ENCODE measurements around the gene GBE1. TPM values are rescaled to one million over a fixed set of nuclear protein-coding genes. Genes with fewer than 3 reads are reported as not detected.

The GBE1 gene
- total and polyA plus RNA-seq, 9 of the 15 experiments (the other 6 are each of a cell fraction or from before 2014, with no cell fraction given) = 7.9 to 25.6 (median 13.1) TPM

GRCh38 chr3:81470524-81471278 is 290.7 kb downstream of the GBE1 start:
- Histone ChIP-seq H3K27me3 (ENCODE audit: control insufficient read depth in 2 of 2, insufficient read depth in 2 of 2, low read length in 2 of 2) (no peaks in the 10 kb centered on the region), H3K4me3 (no peak overlapping the region), H3K4me2 (ENCODE audit: insufficient read depth, low read length) (no peak overlapping the region), H2AFZ (ENCODE audit: low read depth, low read length) (no peak overlapping the region), H4K20me1 (replicated peaks; ENCODE audit: control insufficient read depth, insufficient read depth, low read length) (no peaks in the 10 kb centered on the region), H3K4me1 (replicated peaks in 1 of 2; ENCODE audit: control insufficient read depth in 2 of 2, insufficient read depth in 2 of 2, low read length in 2 of 2) (no peaks in the 10 kb centered on the region), H3K9me3 (replicated peaks; ENCODE audit: control insufficient read depth, insufficient read depth, low read depth, low read length) (no peaks in the 10 kb centered on the region), H3K36me3 (ENCODE audit: control insufficient read depth, insufficient read depth, low read length) (no peaks in the 10 kb centered on the region), H3K9ac (ENCODE audit: insufficient read depth in 1 of 2, low read depth in 2 of 2, low read length in 2 of 2) (no peak overlapping the region), H3K27ac (ENCODE audit: extremely low read depth, low read depth, low read length) (no peak overlapping the region), H3K9me1 (ENCODE audit: control insufficient read depth, insufficient read depth, low read length) (no peaks in the 10 kb centered on the region), H3K79me2 (ENCODE audit: control insufficient read depth, insufficient read depth, low read length) (no peaks in the 10 kb centered on the region)
- 0% methylated on average over 3 of the region's 3 CpGs for WGBS (ENCODE audit: insufficient coverage, low coverage, missing lambda C conversion rate)
- TF ChIP-seq NFE2 (IDR thresholded peaks at IDR 0.05; ENCODE audit: low read depth) (no peak), HSF4 (CRISPR knock-in tag; IDR thresholded peaks at IDR 0.05; ENCODE audit: borderline replicate concordance) (no peak), PHB (CRISPR knock-in tag; IDR thresholded peaks at IDR 0.05) (no peak), WHSC1 (IDR thresholded peaks at IDR 0.05; ENCODE audit: low read length) (no peak), KLF13 (tag; IDR thresholded peaks at IDR 0.05; ENCODE audit: borderline replicate concordance, low read depth) (no peak)
- no TSS peak for BruUV-seq (replicated peaks)
- in situ Hi-C loops (cut with MboI) (no loop called here), intact Hi-C loops (cut with micrococcal nuclease) (no loop called here)
- DNase-seq (ENCODE audit: extremely low read depth in 1 of 4, low spot score in 3 of 4) (no peak), FAIRE-seq (no peak), ATAC-seq (no peak)
- POLR2A ChIA-PET = no interaction called here
- CTCF ChIA-PET (ENCODE audit: low intra/inter-chr PET ratio) = no interaction called here

- Histone ChIP-seq H3K27ac (ENCODE audit: extremely low read depth, low read depth, low read length) (no peak overlapping the region), H3K79me2 (ENCODE audit: control insufficient read depth, insufficient read depth, low read length) (no peaks in the 10 kb centered on the region), H3K4me1 (replicated peaks in 1 of 2; ENCODE audit: control insufficient read depth in 2 of 2, insufficient read depth in 2 of 2, low read length in 2 of 2) (no peaks in the 10 kb centered on the region), H3K9ac (ENCODE audit: insufficient read depth in 1 of 2, low read depth in 2 of 2, low read length in 2 of 2) (no peak overlapping the region), H3K4me2 (ENCODE audit: insufficient read depth, low read length) (no peak overlapping the region), H2AFZ (ENCODE audit: low read depth, low read length) (no peak overlapping the region), H3K27me3 (ENCODE audit: control insufficient read depth in 2 of 2, insufficient read depth in 2 of 2, low read length in 2 of 2) (no peaks in the 10 kb centered on the region), H3K9me1 (ENCODE audit: control insufficient read depth, insufficient read depth, low read length) (no peaks in the 10 kb centered on the region), H3K9me3 (replicated peaks; ENCODE audit: control insufficient read depth, insufficient read depth, low read depth, low read length) (no peaks in the 10 kb centered on the region), H4K20me1 (replicated peaks; ENCODE audit: control insufficient read depth, insufficient read depth, low read length) (no peaks in the 10 kb centered on the region), H3K36me3 (ENCODE audit: control insufficient read depth, insufficient read depth, low read length) (no peaks in the 10 kb centered on the region), H3K4me3 (no peak overlapping the region)
- CTCF ChIA-PET (ENCODE audit: low intra/inter-chr PET ratio) = no interaction called here
- no peak for FAIRE-seq
- ATAC-seq = no peak
- no peak for DNase-seq (ENCODE audit: extremely low read depth in 1 of 4, low spot score in 3 of 4)
- POLR2A ChIA-PET = no interaction called here
- in situ Hi-C loops (cut with MboI) = no loop called here
- intact Hi-C loops (cut with micrococcal nuclease) = no loop called here
- no TSS peak for BruUV-seq (replicated peaks)
- 0% methylated on average over 3 of the region's 3 CpGs for WGBS (ENCODE audit: insufficient coverage, low coverage, missing lambda C conversion rate)
- TF ChIP-seq IRF9 (tag; IDR thresholded peaks at IDR 0.05) (no peak), TEAD4 (IDR thresholded peaks at IDR 0.05; ENCODE audit: low read length) (no peak), TEAD4 (CRISPR knock-in tag; IDR thresholded peaks at IDR 0.05; ENCODE audit: borderline replicate concordance) (no peak), NKRF (IDR thresholded peaks at IDR 0.05; ENCODE audit: borderline replicate concordance) (no peak), ELF4 (CRISPR knock-in tag; IDR thresholded peaks at IDR 0.05) (no peak), EP300 (IDR thresholded peaks at IDR 0.05; ENCODE audit: low read length) (no peak), GMEB1 (CRISPR knock-in tag; IDR thresholded peaks at IDR 0.05) (no peak)
Measured at GRCh38 chr3:81468391-81468790, 293.1 kb downstream of the GBE1 start.
